ENCODE measurements around the gene EFCAB11.

DNA sequence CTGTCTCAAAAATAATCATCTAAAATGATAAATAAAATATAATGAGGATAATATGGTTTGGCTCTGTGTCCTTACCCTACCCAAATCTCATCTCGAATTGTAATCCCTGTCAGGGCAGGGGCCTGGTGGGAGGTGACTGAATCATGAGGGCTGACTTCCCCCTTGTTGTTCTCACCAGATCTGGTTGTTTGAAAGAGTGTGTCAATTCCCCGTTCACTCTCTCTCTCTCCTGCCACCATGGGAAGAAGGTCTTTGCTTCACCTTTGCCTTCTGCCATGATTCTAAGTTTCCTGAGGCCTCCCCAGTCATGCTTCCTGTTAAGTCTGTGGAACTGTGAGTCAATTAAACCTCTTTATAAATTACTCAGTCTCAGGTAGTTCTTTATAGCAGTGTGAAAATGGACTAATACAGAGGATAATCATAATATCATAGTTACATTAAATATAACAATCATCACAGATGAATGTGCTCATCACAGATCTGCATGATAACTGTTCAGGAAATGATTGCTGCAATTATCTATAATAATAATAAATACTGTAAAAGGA lies 12.6 kb downstream of the EFCAB11 start:
- TF ChIP-seq, protein P1, sequence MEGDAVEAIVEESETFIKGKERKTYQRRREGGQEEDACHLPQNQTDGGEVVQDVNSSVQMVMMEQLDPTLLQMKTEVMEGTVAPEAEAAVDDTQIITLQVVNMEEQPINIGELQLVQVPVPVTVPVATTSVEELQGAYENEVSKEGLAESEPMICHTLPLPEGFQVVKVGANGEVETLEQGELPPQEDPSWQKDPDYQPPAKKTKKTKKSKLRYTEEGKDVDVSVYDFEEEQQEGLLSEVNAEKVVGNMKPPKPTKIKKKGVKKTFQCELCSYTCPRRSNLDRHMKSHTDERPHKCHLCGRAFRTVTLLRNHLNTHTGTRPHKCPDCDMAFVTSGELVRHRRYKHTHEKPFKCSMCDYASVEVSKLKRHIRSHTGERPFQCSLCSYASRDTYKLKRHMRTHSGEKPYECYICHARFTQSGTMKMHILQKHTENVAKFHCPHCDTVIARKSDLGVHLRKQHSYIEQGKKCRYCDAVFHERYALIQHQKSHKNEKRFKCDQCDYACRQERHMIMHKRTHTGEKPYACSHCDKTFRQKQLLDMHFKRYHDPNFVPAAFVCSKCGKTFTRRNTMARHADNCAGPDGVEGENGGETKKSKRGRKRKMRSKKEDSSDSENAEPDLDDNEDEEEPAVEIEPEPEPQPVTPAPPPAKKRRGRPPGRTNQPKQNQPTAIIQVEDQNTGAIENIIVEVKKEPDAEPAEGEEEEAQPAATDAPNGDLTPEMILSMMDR (IDR thresholded peaks at IDR 0.05; ENCODE audit: low read length): no peak
- no peak for TF ChIP-seq EZH2 (IDR thresholded peaks at IDR 0.05; ENCODE audit: borderline replicate concordance, low read length)
